ENCODE results near the gene PTPRN2. TPM values are rescaled to one million over a fixed set of nuclear protein-coding genes. Genes with fewer than 3 reads are reported as not detected.

The PTPRN2 gene
- total and polyA plus RNA-seq, 9 of the 15 experiments (the other 6 are each of a cell fraction or from before 2014, with no cell fraction given): not detected

- 2% methylated on average over 17 of the region's 17 CpGs for WGBS (ENCODE audit: insufficient coverage, low coverage, missing lambda C conversion rate)
- Histone ChIP-seq H3K27ac (ENCODE audit: extremely low read depth, low read depth, low read length) (no peak overlapping the region), H3K9ac (ENCODE audit: insufficient read depth in 1 of 2, low read depth in 2 of 2, low read length in 2 of 2) (peak overlapping the region in 1 of 2 experiments; percentile 59; a peak in 1 of 4 replicates), H3K27me3 (ENCODE audit: control insufficient read depth in 2 of 2, insufficient read depth in 2 of 2, low read length in 2 of 2) (peaks cover 34 to 52% of the 10 kb centered on the region in 2 experiments), H3K4me1 (replicated peaks in 1 of 2; ENCODE audit: control insufficient read depth in 2 of 2, insufficient read depth in 2 of 2, low read length in 2 of 2) (peaks cover 6 to 8% of the 10 kb centered on the region in 2 experiments; a peak in 4 of 5 replicates), H3K79me2 (ENCODE audit: control insufficient read depth, insufficient read depth, low read length) (no peaks in the 10 kb centered on the region), H4K20me1 (replicated peaks; ENCODE audit: control insufficient read depth, insufficient read depth, low read length) (peaks cover 19% of the 10 kb centered on the region), H2AFZ (ENCODE audit: low read depth, low read length) (no peak overlapping the region), H3K4me3 (no peak overlapping the region), H3K36me3 (ENCODE audit: control insufficient read depth, insufficient read depth, low read length) (no peaks in the 10 kb centered on the region), H3K4me2 (ENCODE audit: insufficient read depth, low read length) (peak overlapping the region; percentile 48), H3K9me3 (replicated peaks; ENCODE audit: control insufficient read depth, insufficient read depth, low read depth, low read length) (no peaks in the 10 kb centered on the region; the same call in 1 of the 2 replicates), H3K9me1 (ENCODE audit: control insufficient read depth, insufficient read depth, low read length) (no peaks in the 10 kb centered on the region)
- DNase-seq (ENCODE audit: extremely low read depth in 1 of 4, low spot score in 3 of 4) (no peak), FAIRE-seq (no peak), ATAC-seq (no peak; the same call in 2 of the 3 replicates)
- in situ Hi-C loops (cut with MboI): no loop called here
- TF ChIP-seq ATF4 (CRISPR knock-in tag; IDR thresholded peaks at IDR 0.05) (no peak), NR2C1 (IDR thresholded peaks at IDR 0.05) (no peak), NR2C1 (tag; IDR thresholded peaks at IDR 0.05) (no peak), SMC3 (conservative IDR thresholded peaks at IDR 0.05; ENCODE audit: insufficient read depth, low read depth, low read length) (no peak), CREB1 (IDR thresholded peaks at IDR 0.05) (no peak), CREB1 (CRISPR knock-in tag; IDR thresholded peaks at IDR 0.05) (no peak), STAT6 (CRISPR knock-in tag; IDR thresholded peaks at IDR 0.05) (no peak), CCNT2 (IDR thresholded peaks at IDR 0.05; ENCODE audit: borderline replicate concordance, extremely low read depth, insufficient read length, low read depth, low read length) (no peak), MITF (IDR thresholded peaks at IDR 0.05) (no peak), RBBP5 (IDR thresholded peaks at IDR 0.05; ENCODE audit: borderline replicate concordance, insufficient read depth, low read length, poor library complexity, severe bottlenecking) (no peak), NFE2L1 (tag; IDR thresholded peaks at IDR 0.05; ENCODE audit: borderline replicate concordance, low read depth) (no peak)
- intact Hi-C loops (cut with micrococcal nuclease): no loop called here
- ChIA-PET POLR2A (interaction anchor here (2.1 kb wide), 1 partner anchor 13 kb away, joined by 6 read pairs; no protein-coding TSS in a partner anchor), CTCF (ENCODE audit: low intra/inter-chr PET ratio) (no interaction called here)
- BruUV-seq (replicated peaks): no TSS peak
Measured at GRCh38 chr7:158422196-158422886, 165.3 kb downstream of the PTPRN2 start.
